ENCODE data around the gene SOX5. TPM values are rescaled to one million over a fixed set of nuclear protein-coding genes. Genes with fewer than 3 reads are reported as not detected.

SOX5 gene
- total RNA-seq, 1 experiment from 2014 or later, result 0.52 TPM

- ATAC-seq (no peak), DNase-seq (ENCODE audit: low read depth, low spot score) (no peak)
- Histone ChIP-seq H3K4me3 (replicated peaks in 1 of 2; ENCODE audit: low read depth in 1 of 2, low read length in 2 of 2) (no peak overlapping the region), H3K4me1 (ENCODE audit: control insufficient read depth in 1 of 2, insufficient read depth in 2 of 2, low read length in 2 of 2) (no peaks in the 10 kb centered on the region), H3K4me2 (ENCODE audit: low read length) (no peak overlapping the region), H3K27ac (ENCODE audit: low read depth, low read length) (no peak overlapping the region), H4K20me1 (ENCODE audit: insufficient read depth) (no peaks in the 10 kb centered on the region), H3K9ac (ENCODE audit: low read length) (no peak overlapping the region), H2AFZ (ENCODE audit: low read depth, low read length, poor library complexity, severe bottlenecking) (no peak overlapping the region), H3K27me3 (ENCODE audit: insufficient read depth, low read length) (no peaks in the 10 kb centered on the region), H3K9me3 (ENCODE audit: control insufficient read depth in 1 of 2, insufficient read depth in 1 of 2, low read depth in 1 of 2, low read length in 2 of 2) (peaks cover 8 to 27% of the 10 kb centered on the region in 2 experiments; a peak in 2 of 4 replicates), H3K36me3 (ENCODE audit: control insufficient read depth in 1 of 2, insufficient read depth in 2 of 2, low read length in 2 of 2) (no peaks in the 10 kb centered on the region), H3K9me2 (ENCODE audit: insufficient read depth) (no peaks in the 10 kb centered on the region), H3K79me2 (ENCODE audit: insufficient read depth, low read length) (no peaks in the 10 kb centered on the region)
- POLR2A ChIA-PET, result no interaction called here
- RAD21 ChIA-PET (ENCODE audit: low non-redundant PET in 1 of 2, low total read pairs in 2 of 2, uncharacterized antibody in 2 of 2, unreplicated experiment in 2 of 2), result no interaction called here
- intact Hi-C loops (cut with micrococcal nuclease), result no loop called here
- CTCF ChIA-PET, result no interaction called here
- TF ChIP-seq POLR2A (IDR thresholded peaks at IDR 0.05; ENCODE audit: borderline replicate concordance, extremely low read depth, insufficient read depth, insufficient read length) (no peak), YY1 (IDR thresholded peaks at IDR 0.05; ENCODE audit: extremely low read depth, insufficient replicate concordance, low read depth, low read length) (no peak)
- no TSS peak for BruUV-seq (replicated peaks)
Measured at GRCh38 chr12:23648546-23648945, 300.9 kb downstream of the SOX5 start.

GRCh38 chr12:23640754-23641153, 308.7 kb downstream of the SOX5 start:
- Histone ChIP-seq H3K9me3 (ENCODE audit: control insufficient read depth in 1 of 2, insufficient read depth in 1 of 2, low read depth in 1 of 2, low read length in 2 of 2) (peaks cover 7 to 21% of the 10 kb centered on the region in 2 experiments; a peak in 2 of 4 replicates), H3K9ac (ENCODE audit: low read length) (no peak overlapping the region), H2AFZ (ENCODE audit: low read depth, low read length, poor library complexity, severe bottlenecking) (no peak overlapping the region), H3K36me3 (ENCODE audit: control insufficient read depth in 1 of 2, insufficient read depth in 2 of 2, low read length in 2 of 2) (no peaks in the 10 kb centered on the region), H4K20me1 (ENCODE audit: insufficient read depth) (no peaks in the 10 kb centered on the region), H3K79me2 (ENCODE audit: insufficient read depth, low read length) (no peaks in the 10 kb centered on the region), H3K4me1 (ENCODE audit: control insufficient read depth in 1 of 2, insufficient read depth in 2 of 2, low read length in 2 of 2) (no peaks in the 10 kb centered on the region), H3K27me3 (ENCODE audit: insufficient read depth, low read length) (no peaks in the 10 kb centered on the region), H3K4me2 (ENCODE audit: low read length) (no peak overlapping the region), H3K4me3 (replicated peaks in 1 of 2; ENCODE audit: low read depth in 1 of 2, low read length in 2 of 2) (no peak overlapping the region), H3K27ac (ENCODE audit: low read depth, low read length) (no peak overlapping the region), H3K9me2 (ENCODE audit: insufficient read depth) (no peaks in the 10 kb centered on the region)
- ChIA-PET CTCF (no interaction called here), POLR2A (no interaction called here), RAD21 (ENCODE audit: low non-redundant PET in 1 of 2, low total read pairs in 2 of 2, uncharacterized antibody in 2 of 2, unreplicated experiment in 2 of 2) (no interaction called here)
- ATAC-seq (no peak), DNase-seq (ENCODE audit: low read depth, low spot score) (no peak)
- TF ChIP-seq POLR2A (IDR thresholded peaks at IDR 0.05; ENCODE audit: borderline replicate concordance, extremely low read depth, insufficient read depth, insufficient read length) (no peak), EGR1 (IDR thresholded peaks at IDR 0.05; ENCODE audit: low read depth) (no peak), POLR2AphosphoS5 (IDR thresholded peaks at IDR 0.05; ENCODE audit: low read depth, low read length) (no peak)
- intact Hi-C loops (cut with micrococcal nuclease), result no loop called here
- BruUV-seq (replicated peaks), result no TSS peak
